Measurements from ENCODE around the gene HIGD1A.

The HIGD1A gene

DNA sequence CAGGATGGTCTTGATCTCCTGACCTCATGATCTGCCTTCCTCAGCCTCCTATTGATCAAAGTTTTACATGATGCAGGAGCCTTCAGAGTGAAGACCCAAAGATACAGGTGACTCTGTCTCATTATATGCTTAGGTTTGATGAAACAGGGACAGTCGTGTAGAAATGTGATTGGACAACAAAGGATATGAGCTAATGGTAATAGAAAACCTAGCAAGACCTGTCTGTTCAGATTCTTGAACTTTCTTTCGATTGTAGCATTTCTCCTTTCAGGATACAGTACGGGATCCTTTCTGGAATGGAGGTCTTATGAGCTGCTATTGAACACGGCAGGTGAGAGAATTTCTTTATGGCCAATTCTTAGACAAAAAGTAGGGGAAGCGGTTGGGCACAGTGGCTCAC lies 4.9 kb upstream of the HIGD1A start, which contains the start of gene ACKR2:
ACKR2 (plus strand) TSS at position 244 of the 400 bp plus-strand sequence. CDS start 55,058 bp downstream, outside the sequence.
- no peak for DNase-seq (ENCODE audit: low spot score)
- TF ChIP-seq, protein P1, sequence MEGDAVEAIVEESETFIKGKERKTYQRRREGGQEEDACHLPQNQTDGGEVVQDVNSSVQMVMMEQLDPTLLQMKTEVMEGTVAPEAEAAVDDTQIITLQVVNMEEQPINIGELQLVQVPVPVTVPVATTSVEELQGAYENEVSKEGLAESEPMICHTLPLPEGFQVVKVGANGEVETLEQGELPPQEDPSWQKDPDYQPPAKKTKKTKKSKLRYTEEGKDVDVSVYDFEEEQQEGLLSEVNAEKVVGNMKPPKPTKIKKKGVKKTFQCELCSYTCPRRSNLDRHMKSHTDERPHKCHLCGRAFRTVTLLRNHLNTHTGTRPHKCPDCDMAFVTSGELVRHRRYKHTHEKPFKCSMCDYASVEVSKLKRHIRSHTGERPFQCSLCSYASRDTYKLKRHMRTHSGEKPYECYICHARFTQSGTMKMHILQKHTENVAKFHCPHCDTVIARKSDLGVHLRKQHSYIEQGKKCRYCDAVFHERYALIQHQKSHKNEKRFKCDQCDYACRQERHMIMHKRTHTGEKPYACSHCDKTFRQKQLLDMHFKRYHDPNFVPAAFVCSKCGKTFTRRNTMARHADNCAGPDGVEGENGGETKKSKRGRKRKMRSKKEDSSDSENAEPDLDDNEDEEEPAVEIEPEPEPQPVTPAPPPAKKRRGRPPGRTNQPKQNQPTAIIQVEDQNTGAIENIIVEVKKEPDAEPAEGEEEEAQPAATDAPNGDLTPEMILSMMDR (IDR thresholded peaks at IDR 0.05; ENCODE audit: extremely low read depth, insufficient read depth, missing control alignments): no peak
- in situ Hi-C loops (cut with MboI; ENCODE audit: low pct_unique_long_range_greater_than_20kb, low sequenced_read_pairs, unreplicated experiment): no loop called here

DNA sequence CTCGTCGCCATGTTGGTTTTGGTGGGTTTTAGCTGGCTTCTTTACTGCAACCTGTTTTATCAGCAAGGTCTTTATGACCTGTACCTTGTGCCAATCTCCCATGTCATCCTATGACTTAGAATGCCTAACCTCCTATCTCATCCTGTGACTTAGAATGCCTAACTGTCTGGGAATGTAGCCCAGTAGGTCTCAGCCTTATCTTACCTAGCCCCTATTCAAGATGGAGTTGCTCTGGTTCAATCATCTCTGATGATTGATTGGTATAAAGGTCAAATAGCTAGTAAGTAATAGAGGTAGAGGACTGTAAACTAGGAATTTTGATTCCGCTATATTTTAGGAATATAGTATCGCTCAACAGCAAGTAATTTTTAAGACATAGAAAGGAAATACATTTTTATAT lies 3.6 kb upstream of the HIGD1A start:
- no peak for DNase-seq (ENCODE audit: low spot score)
- TF ChIP-seq, protein P1 (IDR thresholded peaks at IDR 0.05; ENCODE audit: extremely low read depth, insufficient read depth, missing control alignments): no peak
- in situ Hi-C loops (cut with MboI; ENCODE audit: low pct_unique_long_range_greater_than_20kb, low sequenced_read_pairs, unreplicated experiment): no loop called here

- in situ Hi-C loops (cut with MboI; ENCODE audit: low pct_unique_long_range_greater_than_20kb, low sequenced_read_pairs, unreplicated experiment): no loop called here
- DNase-seq (ENCODE audit: low spot score): no peak
- TF ChIP-seq, protein P1 (IDR thresholded peaks at IDR 0.05; ENCODE audit: extremely low read depth, insufficient read depth, missing control alignments): no peak
Observed at GRCh38 chr3:42805141-42805821, 991 bp upstream of the HIGD1A start.

DNA sequence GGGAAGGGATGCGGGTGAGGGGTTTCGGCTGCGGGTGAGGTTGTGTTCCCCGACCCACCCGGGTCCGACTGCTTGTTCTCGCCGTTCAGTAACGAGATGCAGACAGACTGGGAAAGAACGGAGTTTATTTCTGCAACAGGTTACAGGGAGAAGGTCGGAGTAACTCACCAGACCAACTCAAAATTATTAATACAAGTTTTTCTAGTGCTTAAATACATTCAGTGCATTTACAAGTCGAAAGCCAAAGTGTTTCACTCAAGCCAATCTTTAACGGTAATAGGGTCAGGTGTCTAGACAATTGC lies 492 bp upstream of the HIGD1A start:
- in situ Hi-C loops (cut with MboI; ENCODE audit: low pct_unique_long_range_greater_than_20kb, low sequenced_read_pairs, unreplicated experiment): no loop called here
- TF ChIP-seq, protein P1 (IDR thresholded peaks at IDR 0.05; ENCODE audit: extremely low read depth, insufficient read depth, missing control alignments): no peak
- no peak for DNase-seq (ENCODE audit: low spot score)

- in situ Hi-C loops (cut with MboI; ENCODE audit: low pct_unique_long_range_greater_than_20kb, low sequenced_read_pairs, unreplicated experiment): no loop called here
- TF ChIP-seq, protein P1 (IDR thresholded peaks at IDR 0.05; ENCODE audit: extremely low read depth, insufficient read depth, missing control alignments): no peak
- peak; percentile 49 for DNase-seq (ENCODE audit: low spot score)
Observed at GRCh38 chr3:42803414-42804105, 730 bp downstream of the HIGD1A start.

DNA sequence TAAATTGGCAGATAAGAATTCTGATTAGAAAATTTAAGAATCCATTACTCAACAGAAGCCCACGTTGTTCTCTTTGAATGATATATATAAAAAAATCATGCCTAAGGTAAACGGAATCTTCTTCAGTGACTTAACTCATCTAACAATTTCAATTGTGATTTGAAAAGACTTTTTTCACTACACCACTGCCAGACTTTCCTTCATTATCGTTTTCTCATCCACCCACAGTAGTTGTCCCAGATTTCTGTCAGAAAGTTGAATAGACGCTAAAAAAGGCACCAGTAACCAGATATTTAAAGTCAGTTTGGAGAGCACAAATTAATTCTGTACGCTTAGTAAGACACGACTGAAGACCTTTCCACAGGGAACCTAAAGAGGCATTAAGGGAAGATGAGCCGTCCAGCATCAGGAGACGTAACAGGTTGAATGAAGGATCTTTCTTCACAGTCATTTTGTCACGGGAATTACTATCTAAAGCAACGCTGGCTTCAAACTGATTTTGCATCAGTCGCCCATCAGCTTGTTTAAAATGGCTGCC lies 1.3 kb downstream of the HIGD1A start:
- in situ Hi-C loops (cut with MboI; ENCODE audit: low pct_unique_long_range_greater_than_20kb, low sequenced_read_pairs, unreplicated experiment): no loop called here
- TF ChIP-seq, protein P1 (IDR thresholded peaks at IDR 0.05; ENCODE audit: extremely low read depth, insufficient read depth, missing control alignments): no peak
- no peak for DNase-seq (ENCODE audit: low spot score)

Measured in GM13977 (cell line).